ENCODE measurements around the gene PLPP4. TPM values are rescaled to one million over a fixed set of nuclear protein-coding genes. Genes with fewer than 3 reads are reported as not detected.

PLPP4 gene
- total RNA-seq (2014; rRNA removed; shearing (Covaris generic)) (22.5 and 30.0 TPM in 2 replicates), polyA plus RNA-seq (2016; fragmentation: Nextera tagmentation; extraction: Ambion mirVana) (32.1 and 34.4 TPM in 2 replicates)

GRCh38 chr10:120456626-120457430 is at the start of gene PLPP4:
Gene PLPP4 (plus strand): TSS chr10:120457227. CDS start chr10:120457306, 79 bp downstream.
- peak within 1 kb of the TSS; percentile 82 for H2AFZ ChIP-seq
- H3K27ac ChIP-seq: peak within 1 kb of the TSS; percentile 21

GRCh38 chr10:120409816-120410215 is 47.2 kb upstream of the PLPP4 start:
- WGBS, 2 experiments (ENCODE audit: low coverage in 1 of 2, low lambda C conversion rate in 2 of 2, missing lambda C conversion rate in 2 of 2): 61 to 62% methylated on average over 4 of the region's 4 CpGs
- in situ Hi-C loops (cut with MboI): no loop called here
- no peaks in the 10 kb centered on the region for H4K20me1 ChIP-seq (ENCODE audit: insufficient read depth)

More at GRCh38 chr10:120456626-120457430, at the start of gene PLPP4:
- H3K27me3 ChIP-seq (replicated peaks; ENCODE audit: insufficient read depth): no peaks in the 10 kb centered on the region
- no peaks in the 10 kb centered on the region for H3K36me3 ChIP-seq (ENCODE audit: low read depth)
- H4K20me1 ChIP-seq (ENCODE audit: insufficient read depth): no peaks in the 10 kb centered on the region
- H3K9ac ChIP-seq: peak within 1 kb of the TSS; percentile 92
- TF ChIP-seq EZH2 (IDR thresholded peaks at IDR 0.05; ENCODE audit: insufficient read depth, poor library complexity, severe bottlenecking): no peak
- no peak for TF ChIP-seq EZH2phosphoT487 (IDR thresholded peaks at IDR 0.05; ENCODE audit: insufficient read depth, low read depth)
- no peaks in the 10 kb centered on the region for H3K9me2 ChIP-seq (ENCODE audit: insufficient read depth)
- peak within 1 kb of the TSS; percentile 91 for H3K4me2 ChIP-seq (ENCODE audit: unreplicated experiment)
- peak; percentile 79 for DNase-seq
- H3K4me1 ChIP-seq (ENCODE audit: insufficient read depth): peaks cover 59% of the 10 kb centered on the region
- in situ Hi-C loops (cut with MboI): no loop called here
- H3K79me2 ChIP-seq (ENCODE audit: insufficient read depth): peaks cover 18% of the 10 kb centered on the region
- WGBS, 2 experiments (ENCODE audit: low coverage in 1 of 2, low lambda C conversion rate in 2 of 2, missing lambda C conversion rate in 2 of 2): 1 to 5% methylated on average over 46 to 50 of the region's 92 CpGs
- H3K9me3 ChIP-seq (ENCODE audit: low read depth): no peaks in the 10 kb centered on the region
- H3K4me3 ChIP-seq: peak within 1 kb of the TSS; percentile 77
- H3F3A ChIP-seq (ENCODE audit: insufficient read depth): peaks cover 60% of the 10 kb centered on the region

GRCh38 chr10:120414946-120415345 is 42.1 kb upstream of the PLPP4 start:
- WGBS, 2 experiments (ENCODE audit: low coverage in 1 of 2, low lambda C conversion rate in 2 of 2, missing lambda C conversion rate in 2 of 2): 71 to 75% methylated on average over 3 of the region's 3 CpGs
- in situ Hi-C loops (cut with MboI): no loop called here
- H3K4me2 ChIP-seq (ENCODE audit: unreplicated experiment): no peak overlapping the region
- no peaks in the 10 kb centered on the region for H3K36me3 ChIP-seq (ENCODE audit: low read depth)
- no peak overlapping the region for H3K27ac ChIP-seq
- H3F3A ChIP-seq (ENCODE audit: insufficient read depth): peaks cover 33% of the 10 kb centered on the region
- no peaks in the 10 kb centered on the region for H3K9me3 ChIP-seq (ENCODE audit: low read depth)
- H3K9me2 ChIP-seq (ENCODE audit: insufficient read depth): no peaks in the 10 kb centered on the region
- DNase-seq: no peak
- H3K27me3 ChIP-seq (replicated peaks; ENCODE audit: insufficient read depth): no peaks in the 10 kb centered on the region
- H3K79me2 ChIP-seq (ENCODE audit: insufficient read depth): no peaks in the 10 kb centered on the region
- peaks cover 26% of the 10 kb centered on the region for H3K4me1 ChIP-seq (ENCODE audit: insufficient read depth)
- no peak for TF ChIP-seq EZH2phosphoT487 (IDR thresholded peaks at IDR 0.05; ENCODE audit: insufficient read depth, low read depth)
- TF ChIP-seq EZH2 (IDR thresholded peaks at IDR 0.05; ENCODE audit: insufficient read depth, poor library complexity, severe bottlenecking): no peak
- H2AFZ ChIP-seq: no peak overlapping the region
- no peak overlapping the region for H3K4me3 ChIP-seq
- no peak overlapping the region for H3K9ac ChIP-seq
- no peaks in the 10 kb centered on the region for H4K20me1 ChIP-seq (ENCODE audit: insufficient read depth)

More at GRCh38 chr10:120409816-120410215, 47.2 kb upstream of the PLPP4 start:
- DNase-seq: no peak
- Histone ChIP-seq H3K4me2 (ENCODE audit: unreplicated experiment) (no peak overlapping the region), H3K4me3 (no peak overlapping the region), H3K9me2 (ENCODE audit: insufficient read depth) (no peaks in the 10 kb centered on the region), H3F3A (ENCODE audit: insufficient read depth) (peaks cover 17% of the 10 kb centered on the region), H3K27me3 (replicated peaks; ENCODE audit: insufficient read depth) (no peaks in the 10 kb centered on the region), H2AFZ (no peak overlapping the region), H3K9me3 (ENCODE audit: low read depth) (no peaks in the 10 kb centered on the region), H3K79me2 (ENCODE audit: insufficient read depth) (no peaks in the 10 kb centered on the region), H3K4me1 (ENCODE audit: insufficient read depth) (peaks cover 8% of the 10 kb centered on the region), H3K9ac (no peak overlapping the region), H3K27ac (no peak overlapping the region), H3K36me3 (ENCODE audit: low read depth) (no peaks in the 10 kb centered on the region)
- TF ChIP-seq EZH2 (IDR thresholded peaks at IDR 0.05; ENCODE audit: insufficient read depth, poor library complexity, severe bottlenecking) (no peak), EZH2phosphoT487 (IDR thresholded peaks at IDR 0.05; ENCODE audit: insufficient read depth, low read depth) (no peak)

GRCh38 chr10:120415709-120416330 is 41.2 kb upstream of the PLPP4 start:
- no peaks in the 10 kb centered on the region for H4K20me1 ChIP-seq (ENCODE audit: insufficient read depth)
- H3K9me2 ChIP-seq (ENCODE audit: insufficient read depth): no peaks in the 10 kb centered on the region
- peak overlapping the region; percentile 67 for H3K27ac ChIP-seq
- H3K4me2 ChIP-seq (ENCODE audit: unreplicated experiment): peak overlapping the region; percentile 72
- in situ Hi-C loops (cut with MboI): no loop called here
- no peaks in the 10 kb centered on the region for H3K36me3 ChIP-seq (ENCODE audit: low read depth)
- peak overlapping the region; percentile 15; the same call in 1 of the 2 replicates for H3K9ac ChIP-seq
- H3F3A ChIP-seq (ENCODE audit: insufficient read depth): peaks cover 33% of the 10 kb centered on the region
- peak; percentile 94 for DNase-seq
- WGBS, 2 experiments (ENCODE audit: low coverage in 1 of 2, low lambda C conversion rate in 2 of 2, missing lambda C conversion rate in 2 of 2): 38 to 41% methylated on average over 5 of the region's 5 CpGs
- no peak for TF ChIP-seq EZH2 (IDR thresholded peaks at IDR 0.05; ENCODE audit: insufficient read depth, poor library complexity, severe bottlenecking)
- peak; percentile 81 for TF ChIP-seq EZH2phosphoT487 (IDR thresholded peaks at IDR 0.05; ENCODE audit: insufficient read depth, low read depth)
- no peaks in the 10 kb centered on the region for H3K79me2 ChIP-seq (ENCODE audit: insufficient read depth)
- no peaks in the 10 kb centered on the region for H3K9me3 ChIP-seq (ENCODE audit: low read depth)
- 0 out of 2 replicates have a peak overlapping the region, but pooled peaks have one; percentile 35 for H3K4me3 ChIP-seq
- H3K4me1 ChIP-seq (ENCODE audit: insufficient read depth): peaks cover 28% of the 10 kb centered on the region
- H3K27me3 ChIP-seq (replicated peaks; ENCODE audit: insufficient read depth): no peaks in the 10 kb centered on the region
- 0 out of 2 replicates have a peak overlapping the region, but pooled peaks have one; percentile 26 for H2AFZ ChIP-seq

Measured in GM23248 (cell line).